Endothelial cell of umbilical vein (primary cell): ENCODE results near the gene PASK.

Experiments used
- CTCF ChIP-seq, 2 donors: IDR thresholded peaks; 1 replicate in 1 of 2; 2 replicates in 1 of 2; pipeline ENCODE4 v1.5.1; 2011; ENCODE audit warnings: low read length in 2 of 2, mild to moderate bottlenecking in 2 of 2, moderate library complexity in 2 of 2, control low read depth in 1 of 2, inconsistent platforms in 1 of 2, low read depth in 1 of 2; ENCODE audit not compliant: insufficient read depth in 1 of 2; ENCODE audit errors: extremely low read depth in 1 of 2
- EZH2 ChIP-seq: IDR thresholded peaks from 2 replicates; pipeline ENCODE4 v1.6.1; 2012; ENCODE audit warnings: borderline replicate concordance, low read depth, mild to moderate bottlenecking, moderate library complexity, low read length, inconsistent platforms; ENCODE audit not compliant: severe bottlenecking
- FOS ChIP-seq: IDR thresholded peaks from 2 replicates; pipeline ENCODE4 v1.6.1; 2011; ENCODE audit warnings: mild to moderate bottlenecking, low read length, moderate library complexity, borderline replicate concordance; ENCODE audit not compliant: insufficient read depth
- GATA2 ChIP-seq: IDR thresholded peaks from 2 replicates; pipeline ENCODE4 v1.7.0; 2011; ENCODE audit warnings: low read depth, mild to moderate bottlenecking, moderate library complexity, mixed read lengths, low read length; ENCODE audit not compliant: insufficient read length, insufficient read depth
- JUN ChIP-seq: IDR thresholded peaks from 2 replicates; pipeline ENCODE4 v1.6.1; 2011; ENCODE audit warnings: borderline replicate concordance, low read depth; ENCODE audit not compliant: insufficient read length, insufficient read depth
- MAX ChIP-seq: IDR thresholded peaks from 2 replicates; pipeline ENCODE4 v1.6.1; 2011; ENCODE audit not compliant: insufficient read depth, insufficient read length
- POLR2A ChIP-seq: IDR thresholded peaks from 2 replicates; pipeline ENCODE4 v1.6.1; 2012; ENCODE audit warnings: low read depth, mild to moderate bottlenecking, control low read depth, low read length
- POLR2AphosphoS5 ChIP-seq: IDR thresholded peaks from 2 replicates; pipeline ENCODE4 v1.6.1; 2012; ENCODE audit warnings: low read depth, mild to moderate bottlenecking, control low read depth, low read length, moderate library complexity; ENCODE audit not compliant: insufficient read depth

DNA sequence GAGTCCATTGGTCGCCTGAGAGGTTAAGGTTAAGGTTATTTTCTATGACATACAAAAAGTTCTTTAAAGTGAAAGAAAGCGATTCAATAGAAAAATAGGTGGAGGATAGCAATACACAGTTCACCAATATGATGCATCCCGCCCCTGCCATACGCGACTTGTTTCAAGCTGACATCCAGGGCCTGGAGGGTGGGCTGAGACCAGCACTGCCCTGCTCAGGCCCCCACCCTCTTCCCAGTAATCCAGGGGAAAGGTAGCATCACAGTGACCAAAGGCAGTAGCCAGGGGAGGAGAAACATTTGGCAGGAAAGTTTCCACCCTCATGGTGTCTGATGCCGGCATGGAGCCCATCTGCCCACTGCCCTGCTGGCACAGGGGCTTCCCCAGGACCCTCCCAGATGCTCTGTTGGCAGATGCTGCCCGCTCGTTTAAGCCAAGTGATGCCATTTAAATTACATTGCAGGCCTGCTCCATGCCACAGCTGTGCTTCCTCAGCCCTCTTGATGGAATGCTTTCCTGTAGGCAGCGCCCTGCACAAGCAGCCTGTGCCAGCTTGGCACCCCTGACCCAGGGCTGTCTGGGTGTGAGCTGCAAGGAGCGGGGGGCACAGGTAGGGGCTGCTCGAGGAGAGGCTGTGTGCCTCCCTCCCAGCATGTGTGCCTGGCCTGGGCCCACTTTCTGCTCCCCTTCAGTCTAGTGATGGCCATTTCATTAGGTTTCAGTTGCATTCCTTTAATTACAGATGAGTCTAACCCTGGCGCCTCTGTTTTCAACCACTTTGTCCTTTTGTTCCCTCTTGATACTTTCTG lies 28.5 kb upstream of the PASK start:
- TF ChIP-seq CTCF (IDR thresholded peaks at IDR 0.05; ENCODE audit: extremely low read depth in 1 of 2, insufficient read depth in 1 of 2, low read depth in 1 of 2, low read length in 2 of 2), result no peak
- TF ChIP-seq MAX, result no peak
- TF ChIP-seq POLR2AphosphoS5, result no peak
- TF ChIP-seq POLR2A, result no peak
- TF ChIP-seq EZH2, result no peak
- no peak for TF ChIP-seq JUN
- TF ChIP-seq FOS, result no peak
- TF ChIP-seq GATA2, result no peak
